Neural cell (in vitro differentiated cells): Measurements from ENCODE around the gene SHROOM2.

ENCODE experiments used
- EP300 ChIP-seq: fragments of 450-650 bp; conservative IDR thresholded peaks from 2 replicates; pipeline ENCODE4 v1.6.1; 2014; ENCODE audit warnings: antibody characterized with exemption, mild to moderate bottlenecking, moderate library complexity; ENCODE audit not compliant: poor library complexity, severe bottlenecking
- EZH2 ChIP-seq: fragments of 200-600, 300-800 bp; shearing (Covaris generic), sonication (generic); IDR thresholded peaks from 2 replicates; pipeline ENCODE4 v1.6.1; 2014; ENCODE audit warnings: antibody characterized with exemption, low read length, borderline replicate concordance, mild to moderate bottlenecking; ENCODE audit not compliant: insufficient read depth, poor library complexity, severe bottlenecking
- POLR2AphosphoS5 ChIP-seq: IDR thresholded peaks from 2 replicates; pipeline ENCODE4 v1.6.1; 2012
- RAD21 ChIP-seq: fragments of 450-650 bp; conservative IDR thresholded peaks from 2 replicates; pipeline ENCODE4 v1.6.1; 2014; ENCODE audit warnings: antibody characterized with exemption, mild to moderate bottlenecking, moderate library complexity
- SMC3 ChIP-seq: fragments of 450-650 bp; conservative IDR thresholded peaks from 2 replicates; pipeline ENCODE4 v1.6.1; 2014; ENCODE audit warnings: antibody characterized with exemption, mild to moderate bottlenecking, moderate library complexity; ENCODE audit not compliant: poor library complexity
- TAF1 ChIP-seq: IDR thresholded peaks from 2 replicates; pipeline ENCODE4 v1.6.1; 2012; ENCODE audit warnings: low read depth
- TF ChIP-seq, protein P1 (sequence below): fragments of 450-650 bp; IDR thresholded peaks from 2 replicates; pipeline ENCODE4 v1.5.1; 2014; ENCODE audit warnings: antibody characterized with exemption, mild to moderate bottlenecking, moderate library complexity; ENCODE audit not compliant: poor library complexity, severe bottlenecking

DNA sequence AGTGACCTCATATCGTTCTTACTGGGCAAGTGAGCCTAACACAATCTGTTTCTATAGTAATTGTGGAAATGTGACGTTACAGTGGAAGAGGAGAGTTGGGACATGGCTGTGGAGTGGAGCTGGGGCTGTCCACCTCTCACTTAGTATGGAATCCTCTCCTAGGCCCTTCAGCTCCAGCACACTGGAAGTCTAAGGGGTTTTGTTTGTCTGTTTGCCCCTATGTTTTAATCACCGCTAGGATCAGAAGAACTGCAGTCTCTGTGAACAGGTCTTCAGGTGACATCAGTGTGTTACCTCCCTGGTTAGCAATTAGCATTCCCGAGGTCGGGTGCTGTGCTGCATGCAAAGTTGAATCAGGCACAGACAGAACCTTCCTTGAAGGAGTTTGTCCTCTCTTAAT, 131.6 kb downstream of the SHROOM2 start:
- TF ChIP-seq POLR2AphosphoS5 (no peak), EP300 (no peak), TAF1 (no peak), EZH2 (no peak), SMC3 (no peak), RAD21 (no peak)
- TF ChIP-seq, protein P1, sequence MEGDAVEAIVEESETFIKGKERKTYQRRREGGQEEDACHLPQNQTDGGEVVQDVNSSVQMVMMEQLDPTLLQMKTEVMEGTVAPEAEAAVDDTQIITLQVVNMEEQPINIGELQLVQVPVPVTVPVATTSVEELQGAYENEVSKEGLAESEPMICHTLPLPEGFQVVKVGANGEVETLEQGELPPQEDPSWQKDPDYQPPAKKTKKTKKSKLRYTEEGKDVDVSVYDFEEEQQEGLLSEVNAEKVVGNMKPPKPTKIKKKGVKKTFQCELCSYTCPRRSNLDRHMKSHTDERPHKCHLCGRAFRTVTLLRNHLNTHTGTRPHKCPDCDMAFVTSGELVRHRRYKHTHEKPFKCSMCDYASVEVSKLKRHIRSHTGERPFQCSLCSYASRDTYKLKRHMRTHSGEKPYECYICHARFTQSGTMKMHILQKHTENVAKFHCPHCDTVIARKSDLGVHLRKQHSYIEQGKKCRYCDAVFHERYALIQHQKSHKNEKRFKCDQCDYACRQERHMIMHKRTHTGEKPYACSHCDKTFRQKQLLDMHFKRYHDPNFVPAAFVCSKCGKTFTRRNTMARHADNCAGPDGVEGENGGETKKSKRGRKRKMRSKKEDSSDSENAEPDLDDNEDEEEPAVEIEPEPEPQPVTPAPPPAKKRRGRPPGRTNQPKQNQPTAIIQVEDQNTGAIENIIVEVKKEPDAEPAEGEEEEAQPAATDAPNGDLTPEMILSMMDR, result no peak
